Heart right ventricle (tissue), 16 donors: ENCODE measurements around the gene TGFB1I1. TPM values are rescaled to one million over a fixed set of nuclear protein-coding genes. Genes with fewer than 3 reads are reported as not detected.

Source experiments
- ATAC-seq, 8 donors: fragments of 200-7000 bp; cut with Tn5 transposase; one replicate each; pipeline ENCODE4 v1.9.1; 2020; ENCODE audit warnings: mild to moderate bottlenecking in 8 of 8, moderate library complexity in 8 of 8, moderate number of reproducible peaks in 1 of 8
- DNase-seq, 2 donors: peaks; one replicate each; pipeline ENCODE4 v3.0.0-alpha.2; 2020
- H3K27ac ChIP-seq, 10 donors: fragments of 200-600 bp; sonication (generic) in 2 of 10; one replicate each; pipeline versions ENCODE4 v1.5.0 to v1.8.0; 2020 to 2022; ENCODE audit warnings: mild to moderate bottlenecking in 3 of 10
- H3K27me3 ChIP-seq, 7 donors: fragments of 200-600 bp; one replicate each; pipeline ENCODE4 v1.8.0; 2021 to 2022; ENCODE audit warnings: mild to moderate bottlenecking in 2 of 7
- H3K36me3 ChIP-seq, 9 donors: fragments of 200-600 bp; sonication (generic) in 1 of 9; one replicate each; pipeline versions ENCODE4 v1.5.0 to v1.8.0; 2020 to 2022; ENCODE audit warnings: mild to moderate bottlenecking in 2 of 9
- H3K4me1 ChIP-seq, 9 donors: fragments of 200-600 bp; sonication (generic) in 1 of 9; one replicate each; pipeline versions ENCODE4 v1.5.0 to v1.8.0; 2020 to 2022; ENCODE audit warnings: mild to moderate bottlenecking in 4 of 9
- H3K4me3 ChIP-seq, 10 donors: fragments of 200-600 bp; sonication (generic) in 2 of 10; one replicate each; pipeline versions ENCODE4 v1.5.0 to v1.8.0; 2020 to 2022; ENCODE audit warnings: mild to moderate bottlenecking in 7 of 10, moderate library complexity in 2 of 10
- H3K9me3 ChIP-seq, 11 donors: fragments of 200-600 bp in 10 of 11; sonication (generic) in 2 of 11; one replicate each; pipeline versions ENCODE4 v1.5.0 to v1.8.0; 2013 to 2022; ENCODE audit warnings: mild to moderate bottlenecking in 2 of 11, control low read depth in 1 of 11, moderate library complexity in 1 of 11
- CTCF ChIP-seq, 9 donors: fragments of 200-600 bp; sonication (generic) in 2 of 9; IDR thresholded peaks; one replicate each; pipeline versions ENCODE4 v1.5.0 to v1.8.0; 2021 to 2022; ENCODE audit warnings: antibody characterized with exemption in 9 of 9, mild to moderate bottlenecking in 5 of 9, moderate library complexity in 1 of 9
- WGBS, 2 donors: extraction: QIAGEN DNeasy Blood & Tissue Kit; methylation state at CpG; one replicate each; pipeline ENCODE4 v1.1.7; 2013; ENCODE audit warnings: inconsistent platforms in 1 of 2; 5-methylcytosine and 5-hydroxymethylcytosine counted together
- intact Hi-C, 10 donors: fragments of 100-400 bp; cut with DNase I; formaldehyde crosslinking; loops; one replicate each; pipeline versions ENCODE4 v1.11.1 to v1.14.2; 2022
- polyA plus RNA-seq, 2 donors: library from polyadenylated mRNA; stranded (reverse); fragments of 200-250 nt; gene quantifications; one replicate each; pipeline ENCODE4 v1.2.3, GENCODE V29; 2013
- total RNA-seq, 10 donors: library from RNA; stranded (reverse); fragmentation: NEBNext Ultra II Directional in 3 of 10; extraction: Animal tissue kit (Norgen Biotek cat#: 25700) in 3 of 10; gene quantifications; one replicate each; pipeline versions ENCODE4 v1.2.1 to v1.2.4, GENCODE V29; 2021 to 2023
- donor health status: Arrhythmogenic right ventricular cardiomyopathy.
- donor health status: ischemic (EF 13 %, LVEDD 7.1; RV severe dilation, severe dysfunction).
- donor health status: healthy with polysubstance abuse.
- donor health status: DM: no; HTN: yes; CAD: no.
- donor health status: DM: no; HTN: no; CAD: no.
- donor health status: ischemic (EF 25% LVEDD 6.9; RV normal size, moderate dysfunction).
- donor health status: ischemic (EF 25% LVEDD 5.7; RV mildly dilated, moderate dysfunction).
- donor health status: healthy.
- donor health status: DM: yes; HTN: yes; CAD: no.
- donor health status: Ischemic cardiomyopathy.
- donor health status: ischemic (EF 35%, LVEDD 5.7; RV mildly dilated, moderate dysfunction).
- donor health status: nonischemic (EF 11% LVEDD 7.7; RV severe dilation, severe dysfunction).
- donor health status: DM: yes; HTN: yes; CAD: no.
- donor health status: PGD.
- donor health status: ischemic (EF 29% LVEDD 5.4; RV normal size, mild dysfunction).
- donor health status: nonischemic (EF 23%, LVEDD 6.1; RV moderate dilation, normal function).

Gene TGFB1I1
- total and polyA plus RNA-seq, 12 donors = 11.3 to 43.0 (median 18.1) TPM

GRCh38 chr16:31451201-31451600 is 20.8 kb upstream of the TGFB1I1 start:
- peaks cover 0 to 5% (median 0%) of the 10 kb centered on the region in 9 donors for H3K36me3 ChIP-seq
- intact Hi-C loops = loop anchor here in 5 of 10 donors (5.0 to 10.0 kb wide), 4 partner anchors 266 to 416 kb away; partner anchors contain the start of genes FUS (in 3 of the 5) and KAT8 (in 1 of the 5)
- no peak for TF ChIP-seq CTCF (IDR thresholded peaks at IDR 0.05)
- no peaks in the 10 kb centered on the region for H3K27me3 ChIP-seq
- DNase-seq = no peak
- peaks cover 6 to 51% (median 41%) of the 10 kb centered on the region in 9 donors for H3K4me1 ChIP-seq
- H3K27ac ChIP-seq = peak overlapping the region in 1 of 10 donors; percentile 65
- ATAC-seq = peak in 1 of 8 donors; percentile 6
- no peaks in the 10 kb centered on the region for H3K9me3 ChIP-seq
- H3K4me3 ChIP-seq = no peak overlapping the region
- WGBS, 2 donors = 87 to 88% methylated on average over 5 of the region's 5 CpGs

- peaks cover 10 to 57% (median 47%) of the 10 kb centered on the region in 9 donors for H3K4me1 ChIP-seq
- H3K27me3 ChIP-seq = no peaks in the 10 kb centered on the region
- intact Hi-C loops = loop anchor here in 5 of 10 donors (5.0 to 10.0 kb wide), 4 partner anchors 267 to 415 kb away; partner anchors contain the start of genes FUS (in 3 of the 5) and KAT8 (in 1 of the 5)
- H3K4me3 ChIP-seq = no peak overlapping the region
- ATAC-seq = peak; percentile 42 to 78 (median 74)
- H3K9me3 ChIP-seq = no peaks in the 10 kb centered on the region
- TF ChIP-seq CTCF (IDR thresholded peaks at IDR 0.05) = peak in 8 of 9 donors; percentile 38 to 62 (median 55)
- peak overlapping the region in 8 of 10 donors; percentile 18 to 77 (median 54) for H3K27ac ChIP-seq
- peaks cover 0 to 5% (median 0%) of the 10 kb centered on the region in 9 donors for H3K36me3 ChIP-seq
- 46 to 48% methylated on average over 11 of the region's 11 CpGs for WGBS, 2 donors
- peak; percentile 47 for DNase-seq
Observed at GRCh38 chr16:31451681-31452351, 20.1 kb upstream of the TGFB1I1 start.

- TF ChIP-seq CTCF (IDR thresholded peaks at IDR 0.05) = no peak
- no peaks in the 10 kb centered on the region for H3K27me3 ChIP-seq
- no peaks in the 10 kb centered on the region for H3K9me3 ChIP-seq
- DNase-seq (no peak), ATAC-seq (peak; percentile 12 to 58 (median 50))
- intact Hi-C loops = loop anchor here in 5 of 10 donors (5.0 to 10.0 kb wide), 4 partner anchors 268 to 415 kb away; partner anchors contain the start of genes FUS (in 3 of the 5) and KAT8 (in 1 of the 5)
- 50 to 66% methylated on average over 3 of the region's 3 CpGs for WGBS, 2 donors
- H3K27ac ChIP-seq = peak overlapping the region in 9 of 10 donors; percentile 18 to 77 (median 53)
- H3K4me3 ChIP-seq = no peak overlapping the region
- H3K36me3 ChIP-seq = peaks cover 0 to 5% (median 0%) of the 10 kb centered on the region in 9 donors
- peaks cover 13 to 65% (median 55%) of the 10 kb centered on the region in 9 donors for H3K4me1 ChIP-seq
Observed at GRCh38 chr16:31452631-31453106, 19.3 kb upstream of the TGFB1I1 start.
